Parathyroid adenoma (tissue), 2 donors: ENCODE results near the gene GEMIN2.

Experiments used
- H2AFZ ChIP-seq: fragments of 300-600 bp; sonication (generic); one replicate; pipeline ENCODE4 v1.7.0; 2017; ENCODE audit warnings: antibody characterized with exemption, mild to moderate bottlenecking
- H3K27ac ChIP-seq: fragments of 300-600 bp; sonication (generic); one replicate; pipeline ENCODE4 v1.7.0; 2017
- H3K27me3 ChIP-seq: fragments of 300-600 bp; sonication (generic); one replicate; pipeline ENCODE4 v1.7.0; 2017; ENCODE audit warnings: low read length; ENCODE audit not compliant: control insufficient read depth, insufficient read depth
- H3K36me3 ChIP-seq: fragments of 300-600 bp; sonication (generic); one replicate; pipeline ENCODE4 v1.7.0; 2017; ENCODE audit warnings: low read length; ENCODE audit not compliant: control insufficient read depth, insufficient read depth
- H3K4me1 ChIP-seq: fragments of 300-600 bp; sonication (generic); one replicate; pipeline ENCODE4 v1.7.0; 2017; ENCODE audit warnings: control low read depth
- H3K4me2 ChIP-seq: fragments of 300-600 bp; sonication (generic); one replicate; pipeline ENCODE4 v1.7.0; 2017; ENCODE audit warnings: low read length
- H3K4me3 ChIP-seq: fragments of 300-600 bp; sonication (generic); one replicate; pipeline ENCODE4 v1.7.0; 2017; ENCODE audit warnings: low read depth, low read length
- H3K79me2 ChIP-seq: fragments of 300-600 bp; sonication (generic); one replicate; pipeline ENCODE4 v1.7.0; 2017; ENCODE audit warnings: control low read depth
- H3K9ac ChIP-seq: fragments of 300-600 bp; sonication (generic); one replicate; pipeline ENCODE4 v1.7.0; 2017; ENCODE audit warnings: mild to moderate bottlenecking
- H3K9me3 ChIP-seq: fragments of 300-600 bp; sonication (generic); one replicate; pipeline ENCODE4 v1.7.0; 2017; ENCODE audit warnings: low read length; ENCODE audit not compliant: control insufficient read depth
- TF ChIP-seq, protein P1 (sequence below): fragments of 300-600 bp; sonication (generic); IDR thresholded peaks from one replicate; pipeline ENCODE4 v1.7.0; 2017; ENCODE audit warnings: antibody characterized with exemption, mild to moderate bottlenecking
- donor health status: primary hyperparathyroidism.

The GEMIN2 gene

DNA sequence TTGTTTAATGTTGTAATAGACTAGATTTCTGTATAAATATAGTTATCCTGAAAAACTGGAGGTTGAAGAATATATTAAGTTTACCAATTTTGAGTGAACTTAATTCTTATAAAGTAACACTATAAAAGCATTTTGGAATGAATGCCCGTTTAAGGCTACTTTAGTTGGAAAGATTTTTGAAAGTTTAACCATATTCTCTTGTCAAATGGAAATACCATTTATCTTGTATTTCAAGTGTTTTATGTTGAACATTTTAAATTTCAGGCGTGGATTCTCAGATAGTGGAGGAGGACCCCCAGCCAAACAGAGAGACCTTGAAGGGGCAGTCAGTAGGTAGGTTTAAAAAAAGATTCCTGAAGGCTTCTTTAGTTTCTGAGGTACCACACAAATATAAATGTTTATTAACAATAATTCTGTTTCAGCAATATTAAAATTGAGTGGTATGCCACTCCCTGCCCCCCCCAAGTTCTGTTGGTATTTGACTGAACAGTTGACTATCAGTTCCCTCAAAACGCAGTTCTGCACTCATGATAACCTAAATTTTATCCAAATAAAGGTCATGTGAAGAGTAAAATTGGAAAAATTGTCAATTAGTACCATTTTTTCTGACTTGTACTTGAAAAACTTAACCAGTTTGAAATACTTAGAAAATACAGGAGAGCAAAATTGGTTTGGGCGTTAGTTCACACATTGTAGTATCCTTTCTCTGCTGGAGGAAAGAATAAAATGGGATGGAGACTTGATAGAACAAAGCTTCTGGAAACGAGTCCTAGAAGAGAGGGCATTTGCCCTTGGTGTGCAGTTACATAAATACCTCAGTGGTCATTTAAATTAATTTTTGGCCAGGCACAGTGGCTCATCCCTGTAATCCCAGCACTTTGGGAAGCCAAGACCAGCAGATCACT lies 62.4 kb downstream of the GEMIN2 start:
- no peaks in the 10 kb centered on the region for H3K9me3 ChIP-seq
- H3K36me3 ChIP-seq, result no peaks in the 10 kb centered on the region
- peak overlapping the region; percentile 80 for H3K4me2 ChIP-seq
- H3K27me3 ChIP-seq, result no peaks in the 10 kb centered on the region
- H3K4me1 ChIP-seq, result no peaks in the 10 kb centered on the region
- H3K4me3 ChIP-seq, result peak overlapping the region; percentile 73
- peaks cover 16% of the 10 kb centered on the region for H3K79me2 ChIP-seq
- no peak overlapping the region for H3K27ac ChIP-seq
- no peak overlapping the region for H3K9ac ChIP-seq
- H2AFZ ChIP-seq, result no peak overlapping the region
- TF ChIP-seq, protein P1, sequence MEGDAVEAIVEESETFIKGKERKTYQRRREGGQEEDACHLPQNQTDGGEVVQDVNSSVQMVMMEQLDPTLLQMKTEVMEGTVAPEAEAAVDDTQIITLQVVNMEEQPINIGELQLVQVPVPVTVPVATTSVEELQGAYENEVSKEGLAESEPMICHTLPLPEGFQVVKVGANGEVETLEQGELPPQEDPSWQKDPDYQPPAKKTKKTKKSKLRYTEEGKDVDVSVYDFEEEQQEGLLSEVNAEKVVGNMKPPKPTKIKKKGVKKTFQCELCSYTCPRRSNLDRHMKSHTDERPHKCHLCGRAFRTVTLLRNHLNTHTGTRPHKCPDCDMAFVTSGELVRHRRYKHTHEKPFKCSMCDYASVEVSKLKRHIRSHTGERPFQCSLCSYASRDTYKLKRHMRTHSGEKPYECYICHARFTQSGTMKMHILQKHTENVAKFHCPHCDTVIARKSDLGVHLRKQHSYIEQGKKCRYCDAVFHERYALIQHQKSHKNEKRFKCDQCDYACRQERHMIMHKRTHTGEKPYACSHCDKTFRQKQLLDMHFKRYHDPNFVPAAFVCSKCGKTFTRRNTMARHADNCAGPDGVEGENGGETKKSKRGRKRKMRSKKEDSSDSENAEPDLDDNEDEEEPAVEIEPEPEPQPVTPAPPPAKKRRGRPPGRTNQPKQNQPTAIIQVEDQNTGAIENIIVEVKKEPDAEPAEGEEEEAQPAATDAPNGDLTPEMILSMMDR, result no peak

DNA sequence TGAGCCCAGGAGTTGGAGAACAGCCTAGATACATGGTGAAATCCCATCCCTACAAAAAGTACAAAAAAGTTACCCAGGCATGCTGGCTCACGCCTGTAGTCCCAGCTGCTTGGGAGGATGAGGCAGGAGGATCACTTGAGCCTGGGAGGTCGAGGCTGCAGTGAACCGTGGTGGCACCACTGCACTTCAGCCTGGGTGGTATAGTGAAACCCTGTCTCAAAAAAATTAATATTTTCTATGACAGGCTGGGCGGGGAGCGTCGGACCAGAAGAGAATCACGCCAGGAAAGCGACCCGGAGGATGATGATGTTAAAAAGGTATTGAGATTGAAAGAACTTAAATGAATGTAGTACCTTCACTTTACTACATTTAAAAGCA lies 63.0 kb downstream of the GEMIN2 start:
- Histone ChIP-seq H3K4me1 (peaks cover under 1% of the 10 kb centered on the region), H3K9me3 (no peaks in the 10 kb centered on the region), H3K27me3 (no peaks in the 10 kb centered on the region), H3K9ac (no peak overlapping the region), H3K4me3 (no peak overlapping the region), H3K36me3 (no peaks in the 10 kb centered on the region), H3K4me2 (no peak overlapping the region), H3K79me2 (peaks cover 16% of the 10 kb centered on the region), H3K27ac (no peak overlapping the region), H2AFZ (no peak overlapping the region)
- TF ChIP-seq, protein P1, result no peak

DNA sequence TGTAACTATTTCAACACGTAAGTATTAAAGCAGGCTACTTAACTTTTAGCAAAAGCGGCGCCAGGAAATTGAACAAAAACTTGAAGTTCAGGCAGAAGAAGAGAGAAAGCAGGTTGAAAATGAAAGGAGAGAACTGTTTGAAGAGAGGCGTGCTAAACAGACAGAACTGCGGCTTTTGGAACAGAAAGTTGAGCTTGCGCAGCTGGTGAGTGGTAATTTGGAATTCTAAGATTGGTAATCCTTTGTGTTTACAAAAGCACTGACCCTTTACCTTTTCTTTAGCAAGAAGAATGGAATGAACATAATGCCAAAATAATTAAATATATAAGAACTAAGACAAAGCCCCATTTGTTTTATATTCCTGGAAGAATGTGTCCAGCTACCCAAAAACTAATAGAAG lies 64.9 kb downstream of the GEMIN2 start:
- no peak overlapping the region for H2AFZ ChIP-seq
- TF ChIP-seq, protein P1, result no peak
- H3K27me3 ChIP-seq, result no peaks in the 10 kb centered on the region
- H3K4me1 ChIP-seq, result peaks cover 4% of the 10 kb centered on the region
- no peaks in the 10 kb centered on the region for H3K36me3 ChIP-seq
- H3K9ac ChIP-seq, result no peak overlapping the region
- H3K4me2 ChIP-seq, result no peak overlapping the region
- no peaks in the 10 kb centered on the region for H3K9me3 ChIP-seq
- H3K79me2 ChIP-seq, result peaks cover 16% of the 10 kb centered on the region
- no peak overlapping the region for H3K27ac ChIP-seq
- H3K4me3 ChIP-seq, result no peak overlapping the region

DNA sequence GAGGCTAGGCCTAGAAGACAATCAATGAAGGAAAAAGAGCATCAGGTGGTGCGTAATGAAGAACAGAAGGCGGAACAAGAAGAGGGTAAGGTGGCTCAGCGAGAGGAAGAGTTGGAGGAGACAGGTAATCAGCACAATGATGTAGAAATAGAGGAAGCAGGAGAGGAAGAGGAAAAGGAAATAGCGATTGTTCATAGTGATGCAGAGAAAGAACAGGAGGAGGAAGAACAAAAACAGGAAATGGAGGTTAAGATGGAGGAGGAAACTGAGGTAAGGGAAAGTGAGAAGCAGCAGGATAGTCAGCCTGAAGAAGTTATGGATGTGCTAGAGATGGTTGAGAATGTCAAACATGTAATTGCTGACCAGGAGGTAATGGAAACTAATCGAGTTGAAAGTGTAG lies 66.4 kb downstream of the GEMIN2 start:
- H3K36me3 ChIP-seq, result no peaks in the 10 kb centered on the region
- no peak overlapping the region for H2AFZ ChIP-seq
- no peaks in the 10 kb centered on the region for H3K9me3 ChIP-seq
- H3K27ac ChIP-seq, result no peak overlapping the region
- H3K4me1 ChIP-seq, result peaks cover 4% of the 10 kb centered on the region
- no peak overlapping the region for H3K9ac ChIP-seq
- no peak overlapping the region for H3K4me2 ChIP-seq
- peaks cover 11% of the 10 kb centered on the region for H3K79me2 ChIP-seq
- TF ChIP-seq, protein P1, result no peak
- no peak overlapping the region for H3K4me3 ChIP-seq
- H3K27me3 ChIP-seq, result no peaks in the 10 kb centered on the region
